GM15510 (cell line): ENCODE measurements around the gene ZNF282.
A peak's percentile ranks its signal among the peaks of the same experiment; 100 is the strongest.

Experiments
- POLR2A ChIP-seq: IDR thresholded peaks from 3 replicates; pipeline ENCODE4 v1.6.1; 2011; ENCODE audit warnings: borderline replicate concordance; ENCODE audit not compliant: insufficient read length; ENCODE audit errors: extremely low read depth

ZNF282 gene

GRCh38 chr7:149195180-149196150 lies at the start of gene ZNF282:
ZNF282 (plus strand) TSS chr7:149195546; CDS start chr7:149195590, 44 bp downstream.
- peak; percentile 70 for TF ChIP-seq POLR2A

- peak; percentile 71 for TF ChIP-seq POLR2A
Observed at GRCh38 chr7:149147072-149147751, 48.1 kb upstream of the ZNF282 start, which contains the start of gene ZNF398. ZNF398 (plus strand) TSS chr7:149147453; CDS start chr7:149147743, 290 bp downstream.

- TF ChIP-seq POLR2A = peak; percentile 26
Observed at GRCh38 chr7:149147752-149148653, 47.3 kb upstream of the ZNF282 start.

- no peak for TF ChIP-seq POLR2A
Observed at GRCh38 chr7:149150981-149151380, 44.4 kb upstream of the ZNF282 start.

GRCh38 chr7:149153346-149153745 lies 42.0 kb upstream of the ZNF282 start:
- TF ChIP-seq POLR2A = no peak

GRCh38 chr7:149154056-149154455 lies 41.3 kb upstream of the ZNF282 start:
- TF ChIP-seq POLR2A = no peak

- no peak for TF ChIP-seq POLR2A
Observed at GRCh38 chr7:149156898-149157297, 38.4 kb upstream of the ZNF282 start.

- no peak for TF ChIP-seq POLR2A
Observed at GRCh38 chr7:149161241-149161848, 34.0 kb upstream of the ZNF282 start.

GRCh38 chr7:149166142-149166541 lies 29.2 kb upstream of the ZNF282 start:
- TF ChIP-seq POLR2A = no peak

GRCh38 chr7:149166630-149167352 lies 28.6 kb upstream of the ZNF282 start:
- no peak for TF ChIP-seq POLR2A

GRCh38 chr7:149171892-149172533 lies 23.3 kb upstream of the ZNF282 start:
- no peak for TF ChIP-seq POLR2A

GRCh38 chr7:149172534-149172920 lies 22.8 kb upstream of the ZNF282 start:
- no peak for TF ChIP-seq POLR2A

GRCh38 chr7:149175150-149175549 lies 20.2 kb upstream of the ZNF282 start:
- no peak for TF ChIP-seq POLR2A
